Measurements from ENCODE around the gene IQSEC3. TPM values are rescaled to one million over a fixed set of nuclear protein-coding genes. Genes with fewer than 3 reads are reported as not detected.
"Not testable (repeated sequence)": the region's sequence is repeated elsewhere in the genome, so short reads cannot be mapped to it uniquely, and the experiment has no call there.

IQSEC3 gene
- 0.34 and 1.1 TPM in 2 replicates for total RNA-seq
- long read RNA-seq, result 0 reads

DNA sequence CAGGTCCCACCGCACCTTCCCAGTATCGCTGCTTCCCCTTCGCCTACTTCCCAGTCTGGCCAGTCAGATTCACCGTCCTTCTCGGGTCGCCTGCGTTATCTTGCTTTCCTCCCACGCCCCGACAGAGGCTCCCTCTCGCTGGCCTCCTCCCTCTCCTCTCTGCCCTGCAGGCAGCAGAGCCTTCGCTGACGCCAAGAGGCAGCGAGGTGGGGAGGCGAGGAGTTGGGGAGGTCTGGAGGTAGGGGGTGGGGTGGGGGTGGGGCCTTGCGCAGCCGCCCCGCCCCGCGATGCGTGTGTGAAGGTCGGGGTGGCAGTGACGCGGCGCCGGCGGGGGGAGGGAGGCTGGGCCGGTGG, at the start of gene IQSEC3:
IQSEC3 (plus strand) TSS at position 340 of the 354 bp plus-strand sequence. CDS start 116 bp downstream, outside the sequence.
- H3K27ac Mint-ChIP-seq (ENCODE audit: unreplicated experiment); H3K4me1 Mint-ChIP-seq; H3K36me3 Mint-ChIP-seq (ENCODE audit: low read depth); DNase-seq (ENCODE audit: low read depth, low spot score); H3K4me3 Mint-ChIP-seq; H3K9me3 Mint-ChIP-seq: not testable (repeated sequence)
- peaks cover 64% of the 10 kb centered on the region for H3K27me3 Mint-ChIP-seq (ENCODE audit: low read depth)

DNA sequence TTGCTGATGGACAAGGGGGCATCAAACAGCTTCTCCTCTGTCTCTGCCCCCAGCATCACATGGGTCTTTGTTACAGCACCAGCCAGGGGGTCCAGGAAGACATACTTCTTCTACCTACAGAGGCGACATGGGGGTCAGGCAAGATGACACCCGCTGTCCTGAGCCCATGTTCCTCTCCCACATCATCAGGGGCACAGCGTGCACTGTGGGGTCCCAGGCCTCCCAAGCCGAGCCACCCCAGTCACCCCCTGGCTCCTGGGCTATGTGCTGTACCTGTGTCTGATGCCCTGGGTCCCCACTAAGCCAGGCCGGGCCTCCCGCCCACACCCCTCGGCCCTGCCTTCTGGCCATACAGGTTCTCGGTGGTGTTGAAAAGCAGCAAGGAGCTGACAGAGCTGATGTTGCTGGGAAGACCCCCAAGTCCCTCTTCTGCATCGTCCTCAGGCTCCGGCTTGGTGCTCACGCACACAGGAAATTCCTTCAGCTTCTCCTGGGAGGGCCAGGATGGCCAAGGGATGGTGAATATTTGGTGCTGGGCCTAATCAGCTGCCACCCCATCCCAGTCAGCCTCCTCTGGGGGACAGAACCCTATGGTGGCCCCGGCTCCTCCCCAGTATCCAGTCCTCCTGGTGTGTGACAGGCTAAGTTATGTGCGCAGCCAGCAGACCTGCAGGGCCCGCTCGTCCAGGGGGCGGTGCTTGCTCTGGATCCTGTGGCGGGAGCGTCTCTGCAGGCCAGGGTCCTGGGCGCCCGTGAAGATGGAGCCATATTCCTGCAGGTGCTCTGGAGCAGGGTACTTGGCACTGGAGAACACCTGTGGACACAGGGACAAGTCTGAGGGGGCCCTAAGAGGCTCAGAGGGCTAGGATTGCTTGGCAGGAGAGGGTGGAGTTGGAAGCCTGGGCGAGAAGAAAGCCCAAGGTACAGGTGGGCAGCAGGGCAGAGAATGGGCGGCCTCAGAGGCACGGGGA, 48.9 kb upstream of the IQSEC3 start:
- not testable (repeated sequence) for H3K9me3 Mint-ChIP-seq; DNase-seq (ENCODE audit: low read depth, low spot score); H3K27ac Mint-ChIP-seq (ENCODE audit: unreplicated experiment); H3K27me3 Mint-ChIP-seq (ENCODE audit: low read depth); H3K36me3 Mint-ChIP-seq (ENCODE audit: low read depth); H3K4me3 Mint-ChIP-seq
- H3K4me1 Mint-ChIP-seq, result peaks cover 14% of the 10 kb centered on the region

DNA sequence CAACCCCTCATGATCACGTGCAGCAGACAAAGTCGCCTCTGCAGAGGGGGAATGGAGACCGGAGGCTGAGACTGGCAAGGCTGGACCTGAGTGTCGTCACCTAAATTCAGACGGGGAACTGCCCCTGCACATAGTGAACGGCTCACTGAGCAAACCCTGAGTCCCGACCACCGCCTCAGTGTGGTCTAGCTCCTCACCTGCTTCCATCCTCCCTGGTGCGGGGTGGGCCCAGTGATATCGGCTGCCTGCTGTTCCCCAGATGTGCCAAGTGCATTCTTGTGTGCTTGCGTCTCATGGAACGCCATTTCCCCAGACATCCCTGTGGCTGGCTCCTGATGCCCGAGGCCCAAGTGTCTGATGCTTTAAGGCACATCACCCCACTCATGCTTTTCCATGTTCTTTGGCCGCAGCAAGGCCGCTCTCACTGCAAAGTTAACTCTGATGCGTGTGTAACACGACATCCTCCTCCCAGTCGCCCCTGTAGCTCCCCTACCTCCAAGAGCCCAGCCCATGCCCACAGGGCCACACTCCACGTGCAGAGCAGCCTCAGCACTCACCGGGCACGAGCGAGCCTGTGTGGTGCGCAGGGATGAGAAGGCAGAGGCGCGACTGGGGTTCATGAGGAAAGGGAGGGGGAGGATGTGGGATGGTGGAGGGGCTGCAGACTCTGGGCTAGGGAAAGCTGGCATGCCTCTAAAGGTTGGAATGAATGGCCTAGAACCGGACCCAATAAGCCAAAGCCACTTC, 47.6 kb upstream of the IQSEC3 start:
- not testable (repeated sequence) for H3K27me3 Mint-ChIP-seq (ENCODE audit: low read depth); DNase-seq (ENCODE audit: low read depth, low spot score)
- H3K4me1 Mint-ChIP-seq, result peaks cover 14% of the 10 kb centered on the region

DNA sequence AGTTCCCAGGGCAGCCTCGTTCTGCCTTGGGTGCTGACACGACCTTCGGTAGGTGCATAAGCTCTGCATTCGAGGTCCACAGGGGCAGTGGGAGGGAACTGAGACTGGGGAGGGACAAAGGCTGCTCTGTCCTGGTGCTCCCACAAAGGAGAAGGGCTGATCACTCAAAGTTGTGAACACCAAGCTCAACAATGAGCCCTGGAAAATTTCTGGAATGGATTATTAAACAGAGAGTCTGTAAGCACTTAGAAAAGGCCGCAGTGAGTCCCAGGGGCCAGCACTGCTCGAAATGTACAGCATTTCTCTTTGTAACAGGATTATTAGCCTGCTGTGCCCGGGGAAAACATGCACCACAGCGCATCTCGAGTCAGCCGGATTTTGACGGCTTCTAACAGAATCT, 46.7 kb upstream of the IQSEC3 start:
- H3K27me3 Mint-ChIP-seq (ENCODE audit: low read depth); H3K36me3 Mint-ChIP-seq (ENCODE audit: low read depth); DNase-seq (ENCODE audit: low read depth, low spot score); H3K9me3 Mint-ChIP-seq; H3K4me3 Mint-ChIP-seq: not testable (repeated sequence)
- Mint-ChIP-seq H3K4me1 (peaks cover 14% of the 10 kb centered on the region), H3K27ac (ENCODE audit: unreplicated experiment) (peak overlapping the region; percentile 12)

More for the DNA sequence above, 47.6 kb upstream of the IQSEC3 start:
- H3K9me3 Mint-ChIP-seq; H3K27ac Mint-ChIP-seq (ENCODE audit: unreplicated experiment); H3K4me3 Mint-ChIP-seq; H3K36me3 Mint-ChIP-seq (ENCODE audit: low read depth): not testable (repeated sequence)

DNA sequence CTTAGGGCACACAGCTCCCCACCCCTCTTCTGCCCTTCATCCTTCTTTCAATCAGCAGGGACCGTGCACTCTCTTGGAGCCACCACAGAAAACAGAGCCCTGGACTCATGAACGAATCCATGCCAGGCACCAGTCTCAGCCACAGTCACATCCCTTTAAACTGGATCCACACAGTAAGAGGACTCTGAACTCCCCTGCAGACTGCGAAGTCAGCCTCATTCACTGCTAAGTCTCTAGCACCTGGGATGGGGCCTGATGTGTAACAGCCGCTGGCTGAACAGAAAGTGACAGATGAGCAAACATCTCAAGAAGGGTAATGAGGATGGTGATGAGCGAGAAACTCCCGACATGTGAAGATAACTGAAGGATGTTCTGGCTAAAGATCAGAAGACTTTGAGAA, 45.8 kb upstream of the IQSEC3 start:
- H3K9me3 Mint-ChIP-seq, result no peaks in the 10 kb centered on the region
- no peaks in the 10 kb centered on the region for H3K27me3 Mint-ChIP-seq (ENCODE audit: low read depth)
- no peak for DNase-seq (ENCODE audit: low read depth, low spot score)
- peaks cover 14% of the 10 kb centered on the region for H3K4me1 Mint-ChIP-seq
- peak overlapping the region; percentile 20 for H3K27ac Mint-ChIP-seq (ENCODE audit: unreplicated experiment)
- TF ChIP-seq, protein P1, sequence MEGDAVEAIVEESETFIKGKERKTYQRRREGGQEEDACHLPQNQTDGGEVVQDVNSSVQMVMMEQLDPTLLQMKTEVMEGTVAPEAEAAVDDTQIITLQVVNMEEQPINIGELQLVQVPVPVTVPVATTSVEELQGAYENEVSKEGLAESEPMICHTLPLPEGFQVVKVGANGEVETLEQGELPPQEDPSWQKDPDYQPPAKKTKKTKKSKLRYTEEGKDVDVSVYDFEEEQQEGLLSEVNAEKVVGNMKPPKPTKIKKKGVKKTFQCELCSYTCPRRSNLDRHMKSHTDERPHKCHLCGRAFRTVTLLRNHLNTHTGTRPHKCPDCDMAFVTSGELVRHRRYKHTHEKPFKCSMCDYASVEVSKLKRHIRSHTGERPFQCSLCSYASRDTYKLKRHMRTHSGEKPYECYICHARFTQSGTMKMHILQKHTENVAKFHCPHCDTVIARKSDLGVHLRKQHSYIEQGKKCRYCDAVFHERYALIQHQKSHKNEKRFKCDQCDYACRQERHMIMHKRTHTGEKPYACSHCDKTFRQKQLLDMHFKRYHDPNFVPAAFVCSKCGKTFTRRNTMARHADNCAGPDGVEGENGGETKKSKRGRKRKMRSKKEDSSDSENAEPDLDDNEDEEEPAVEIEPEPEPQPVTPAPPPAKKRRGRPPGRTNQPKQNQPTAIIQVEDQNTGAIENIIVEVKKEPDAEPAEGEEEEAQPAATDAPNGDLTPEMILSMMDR (conservative IDR thresholded peaks at IDR 0.05), result no peak
- H3K36me3 Mint-ChIP-seq (ENCODE audit: low read depth), result peaks cover 6% of the 10 kb centered on the region
- peak overlapping the region; percentile 1 for H3K4me3 Mint-ChIP-seq

DNA sequence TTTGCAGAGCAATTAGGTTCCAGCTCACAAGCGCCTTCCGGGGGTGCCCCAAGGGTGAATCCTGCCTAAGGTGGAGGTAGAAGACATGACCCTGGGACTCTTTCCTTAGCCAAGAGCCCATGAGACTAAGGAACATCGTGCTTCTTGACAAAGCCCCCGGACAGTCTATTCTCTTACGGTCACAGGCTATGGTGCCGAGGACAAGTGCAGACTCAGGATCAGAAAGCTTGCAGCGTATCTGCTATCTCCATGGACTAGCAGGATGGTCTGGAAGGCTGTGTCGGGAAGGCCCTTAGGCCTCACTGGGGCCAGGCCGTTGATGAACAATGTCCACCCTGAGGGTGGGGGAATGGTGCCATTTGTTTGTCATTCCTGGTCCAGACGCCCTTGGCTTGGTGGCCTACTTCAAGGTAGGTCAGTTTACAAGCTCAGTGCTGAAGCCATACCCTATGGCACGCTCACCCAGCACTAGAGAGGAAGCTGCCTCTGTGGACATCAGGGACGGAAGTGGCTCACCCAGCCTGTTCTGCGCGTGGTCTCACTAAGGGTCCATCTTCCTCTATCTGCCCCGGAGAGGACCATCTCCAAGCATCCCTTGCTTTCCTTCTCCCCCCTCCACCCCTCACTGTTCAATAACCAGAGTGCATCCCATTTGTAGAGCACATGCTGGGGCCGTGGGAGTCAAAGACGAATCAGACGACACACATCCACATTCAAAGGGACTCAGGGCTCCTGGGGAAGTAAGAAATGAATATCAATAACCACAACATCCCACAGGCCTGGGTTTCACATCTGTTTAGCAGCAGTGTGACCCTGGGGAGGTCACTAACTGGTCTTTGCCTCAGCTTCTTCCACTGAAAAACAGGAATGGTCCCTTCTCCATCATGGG, 45.0 kb upstream of the IQSEC3 start:
- no peak for DNase-seq (ENCODE audit: low read depth, low spot score)
- no peaks in the 10 kb centered on the region for H3K9me3 Mint-ChIP-seq
- H3K4me1 Mint-ChIP-seq, result peaks cover 14% of the 10 kb centered on the region
- TF ChIP-seq, protein P1 (conservative IDR thresholded peaks at IDR 0.05), result no peak
- H3K27ac Mint-ChIP-seq (ENCODE audit: unreplicated experiment), result no peak overlapping the region
- no peak overlapping the region for H3K4me3 Mint-ChIP-seq
- peaks cover 6% of the 10 kb centered on the region for H3K36me3 Mint-ChIP-seq (ENCODE audit: low read depth)
- no peaks in the 10 kb centered on the region for H3K27me3 Mint-ChIP-seq (ENCODE audit: low read depth)

DNA sequence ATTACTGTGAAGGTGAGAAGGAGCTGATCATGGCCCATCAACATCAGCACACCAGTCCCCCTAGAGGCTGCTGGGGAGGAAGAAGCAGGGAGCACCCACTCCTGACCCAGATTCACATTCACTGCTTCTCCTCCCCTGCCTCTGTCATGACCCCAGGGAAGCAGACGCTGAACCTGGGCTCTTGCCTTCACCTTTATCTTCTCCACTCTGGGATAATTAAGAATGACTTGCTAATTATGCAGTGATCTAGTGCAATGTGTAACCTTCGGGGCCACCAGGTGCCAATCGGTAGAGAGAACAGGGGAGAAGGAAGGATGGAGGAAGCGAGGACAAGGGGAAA, 44.4 kb upstream of the IQSEC3 start:
- Mint-ChIP-seq H3K27me3 (ENCODE audit: low read depth) (no peaks in the 10 kb centered on the region), H3K4me3 (no peak overlapping the region), H3K4me1 (peaks cover 14% of the 10 kb centered on the region), H3K27ac (ENCODE audit: unreplicated experiment) (no peak overlapping the region), H3K36me3 (ENCODE audit: low read depth) (peaks cover 6% of the 10 kb centered on the region), H3K9me3 (no peaks in the 10 kb centered on the region)
- TF ChIP-seq, protein P1 (conservative IDR thresholded peaks at IDR 0.05), result no peak
- no peak for DNase-seq (ENCODE audit: low read depth, low spot score)
